Testis (tissue), 2 donors: Measurements from ENCODE around the gene HES1.

ENCODE experiments used
- POLR2A ChIP-seq: fragments of 450-650 bp; IDR thresholded peaks from one replicate; pipeline ENCODE4 v1.6.1; 2017; ENCODE audit warnings: antibody characterized with exemption, mild to moderate bottlenecking, moderate library complexity
- TF ChIP-seq, protein P1 (sequence below), 3 experiments: fragments of 450-650 bp in 2 of 3; fragments of 200-600 bp in 1 of 3; sonication (generic) in 1 of 3; IDR thresholded peaks; one replicate each; pipeline ENCODE4 v1.5.1; 2016 to 2019; ENCODE audit warnings: antibody characterized with exemption in 3 of 3, mild to moderate bottlenecking in 2 of 3, moderate library complexity in 1 of 3

DNA sequence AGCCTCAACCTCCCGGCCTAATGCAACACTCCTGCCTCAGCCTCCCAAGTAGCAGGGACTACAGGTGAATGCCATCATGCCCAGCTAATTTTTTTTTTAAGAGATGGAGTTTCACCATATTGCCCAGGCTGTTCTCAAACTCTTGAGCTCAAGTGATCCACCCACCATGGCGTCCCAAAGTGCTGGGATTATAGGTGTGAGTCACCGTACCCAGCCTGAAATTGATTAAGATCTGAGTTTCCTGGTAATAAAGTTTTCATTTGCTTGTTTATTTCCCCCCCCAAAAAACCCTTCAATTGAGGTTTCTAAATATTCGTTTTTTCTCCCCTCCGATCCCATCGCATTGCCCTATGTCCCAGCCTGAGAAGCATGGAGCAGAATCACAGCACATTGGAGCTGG, 39.0 kb downstream of the HES1 start:
- TF ChIP-seq, protein P1, sequence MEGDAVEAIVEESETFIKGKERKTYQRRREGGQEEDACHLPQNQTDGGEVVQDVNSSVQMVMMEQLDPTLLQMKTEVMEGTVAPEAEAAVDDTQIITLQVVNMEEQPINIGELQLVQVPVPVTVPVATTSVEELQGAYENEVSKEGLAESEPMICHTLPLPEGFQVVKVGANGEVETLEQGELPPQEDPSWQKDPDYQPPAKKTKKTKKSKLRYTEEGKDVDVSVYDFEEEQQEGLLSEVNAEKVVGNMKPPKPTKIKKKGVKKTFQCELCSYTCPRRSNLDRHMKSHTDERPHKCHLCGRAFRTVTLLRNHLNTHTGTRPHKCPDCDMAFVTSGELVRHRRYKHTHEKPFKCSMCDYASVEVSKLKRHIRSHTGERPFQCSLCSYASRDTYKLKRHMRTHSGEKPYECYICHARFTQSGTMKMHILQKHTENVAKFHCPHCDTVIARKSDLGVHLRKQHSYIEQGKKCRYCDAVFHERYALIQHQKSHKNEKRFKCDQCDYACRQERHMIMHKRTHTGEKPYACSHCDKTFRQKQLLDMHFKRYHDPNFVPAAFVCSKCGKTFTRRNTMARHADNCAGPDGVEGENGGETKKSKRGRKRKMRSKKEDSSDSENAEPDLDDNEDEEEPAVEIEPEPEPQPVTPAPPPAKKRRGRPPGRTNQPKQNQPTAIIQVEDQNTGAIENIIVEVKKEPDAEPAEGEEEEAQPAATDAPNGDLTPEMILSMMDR (IDR thresholded peaks at IDR 0.05) = no peak
- no peak for TF ChIP-seq POLR2A
